ENCODE data around the gene NRSN1. TPM values are rescaled to one million over a fixed set of nuclear protein-coding genes. Genes with fewer than 3 reads are reported as not detected.

Gene NRSN1
- total RNA-seq, 1 donor from 2014 or later = 1.4 TPM

DNA sequence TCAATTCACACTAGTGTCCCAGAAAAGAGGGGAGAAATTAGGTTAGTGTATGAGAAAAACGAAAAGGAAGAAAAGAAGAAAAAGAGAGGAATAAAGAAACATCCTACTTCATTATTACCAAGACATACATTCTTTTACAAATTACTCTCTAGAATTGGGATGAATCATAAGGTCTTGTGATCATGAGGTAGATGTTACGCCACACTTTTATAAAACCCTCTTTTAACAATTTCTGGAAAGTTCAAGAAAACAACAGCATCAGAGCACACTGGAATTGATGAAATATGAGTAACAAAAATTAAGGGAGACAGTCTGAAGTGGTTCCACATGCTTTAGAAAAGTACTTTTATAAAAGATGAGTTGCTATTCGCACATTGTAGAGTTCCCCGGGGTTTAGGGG is 32.6 kb upstream of the NRSN1 start:
- Mint-ChIP-seq H3K9me3 (no peaks in the 10 kb centered on the region), H3K4me1 (no peaks in the 10 kb centered on the region), H3K27ac (no peak overlapping the region), H3K27me3 (ENCODE audit: low read depth) (peaks cover 38% of the 10 kb centered on the region), H3K4me3 (no peak overlapping the region), H3K36me3 (no peaks in the 10 kb centered on the region)
- TF ChIP-seq, protein P1, sequence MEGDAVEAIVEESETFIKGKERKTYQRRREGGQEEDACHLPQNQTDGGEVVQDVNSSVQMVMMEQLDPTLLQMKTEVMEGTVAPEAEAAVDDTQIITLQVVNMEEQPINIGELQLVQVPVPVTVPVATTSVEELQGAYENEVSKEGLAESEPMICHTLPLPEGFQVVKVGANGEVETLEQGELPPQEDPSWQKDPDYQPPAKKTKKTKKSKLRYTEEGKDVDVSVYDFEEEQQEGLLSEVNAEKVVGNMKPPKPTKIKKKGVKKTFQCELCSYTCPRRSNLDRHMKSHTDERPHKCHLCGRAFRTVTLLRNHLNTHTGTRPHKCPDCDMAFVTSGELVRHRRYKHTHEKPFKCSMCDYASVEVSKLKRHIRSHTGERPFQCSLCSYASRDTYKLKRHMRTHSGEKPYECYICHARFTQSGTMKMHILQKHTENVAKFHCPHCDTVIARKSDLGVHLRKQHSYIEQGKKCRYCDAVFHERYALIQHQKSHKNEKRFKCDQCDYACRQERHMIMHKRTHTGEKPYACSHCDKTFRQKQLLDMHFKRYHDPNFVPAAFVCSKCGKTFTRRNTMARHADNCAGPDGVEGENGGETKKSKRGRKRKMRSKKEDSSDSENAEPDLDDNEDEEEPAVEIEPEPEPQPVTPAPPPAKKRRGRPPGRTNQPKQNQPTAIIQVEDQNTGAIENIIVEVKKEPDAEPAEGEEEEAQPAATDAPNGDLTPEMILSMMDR (IDR thresholded peaks at IDR 0.05; ENCODE audit: unreplicated experiment) = no peak
- DNase-seq (ENCODE audit: low spot score in 2 of 2, unreplicated experiment in 2 of 2) = no peak

DNA sequence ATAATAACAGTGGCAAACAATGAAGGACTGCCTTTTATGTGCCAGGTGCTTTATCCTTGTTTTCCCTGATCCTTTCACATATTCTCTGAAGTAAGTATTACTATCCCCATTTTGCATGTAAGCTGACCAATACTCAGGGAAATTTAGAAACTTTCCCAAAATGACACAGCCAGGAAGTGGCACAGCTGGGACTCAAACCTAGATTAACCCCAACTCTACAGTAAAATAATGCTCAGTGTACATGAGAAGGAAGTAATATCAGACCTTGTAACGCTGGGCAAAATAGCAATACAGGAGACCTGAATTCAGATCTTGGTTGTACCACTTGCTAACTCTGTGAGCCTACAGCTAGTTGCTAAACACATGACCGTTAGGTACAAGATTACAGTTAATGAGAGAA is 26.8 kb upstream of the NRSN1 start:
- TF ChIP-seq, protein P1 (IDR thresholded peaks at IDR 0.05; ENCODE audit: unreplicated experiment) = no peak
- Mint-ChIP-seq H3K4me3 (no peak overlapping the region), H3K36me3 (no peaks in the 10 kb centered on the region), H3K4me1 (peaks cover 13% of the 10 kb centered on the region), H3K27ac (no peak overlapping the region), H3K27me3 (ENCODE audit: low read depth) (peaks cover 37% of the 10 kb centered on the region), H3K9me3 (no peaks in the 10 kb centered on the region)
- DNase-seq (ENCODE audit: low spot score in 2 of 2, unreplicated experiment in 2 of 2) = no peak

DNA sequence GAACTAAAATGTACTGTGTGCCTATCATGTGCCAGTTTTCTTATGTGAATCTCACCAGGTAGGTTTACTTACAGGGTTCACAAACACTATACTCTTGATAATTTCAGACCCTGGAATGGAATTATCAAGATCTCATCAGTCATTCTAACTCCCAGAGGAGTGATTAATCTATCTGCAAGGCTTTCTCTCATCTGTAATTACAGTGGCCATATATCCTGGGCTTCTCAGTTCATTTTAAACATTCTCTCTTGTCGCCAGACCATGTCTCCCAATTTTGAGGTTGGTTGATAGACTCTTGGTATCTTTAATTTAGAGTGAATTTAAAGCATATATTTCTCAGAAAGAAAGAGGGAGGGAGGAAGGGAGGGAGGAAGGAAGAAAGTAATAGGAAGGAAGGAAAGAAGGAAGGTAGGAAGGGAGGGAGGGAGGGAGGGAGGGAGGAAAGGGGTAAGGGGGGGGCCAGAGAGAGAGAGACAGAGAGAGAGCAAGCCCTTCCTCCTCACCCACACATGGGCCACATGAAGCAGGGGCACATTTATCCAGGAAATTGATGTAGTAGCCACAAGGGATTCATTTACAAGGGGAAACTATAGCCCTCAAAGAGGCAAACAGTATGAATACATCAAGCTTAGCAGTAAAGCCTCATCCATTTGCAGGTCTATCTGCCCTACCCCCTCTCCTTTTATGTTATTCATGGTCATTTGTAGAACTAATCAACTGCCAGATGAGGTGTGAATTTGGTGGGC is 25.8 kb upstream of the NRSN1 start:
- no peak overlapping the region for H3K27ac Mint-ChIP-seq
- peaks cover 38% of the 10 kb centered on the region for H3K27me3 Mint-ChIP-seq (ENCODE audit: low read depth)
- H3K4me3 Mint-ChIP-seq = no peak overlapping the region
- DNase-seq (ENCODE audit: low spot score in 2 of 2, unreplicated experiment in 2 of 2) = no peak
- H3K9me3 Mint-ChIP-seq = no peaks in the 10 kb centered on the region
- TF ChIP-seq, protein P1 (IDR thresholded peaks at IDR 0.05; ENCODE audit: unreplicated experiment) = no peak
- no peaks in the 10 kb centered on the region for H3K36me3 Mint-ChIP-seq
- peaks cover 13% of the 10 kb centered on the region for H3K4me1 Mint-ChIP-seq

DNA sequence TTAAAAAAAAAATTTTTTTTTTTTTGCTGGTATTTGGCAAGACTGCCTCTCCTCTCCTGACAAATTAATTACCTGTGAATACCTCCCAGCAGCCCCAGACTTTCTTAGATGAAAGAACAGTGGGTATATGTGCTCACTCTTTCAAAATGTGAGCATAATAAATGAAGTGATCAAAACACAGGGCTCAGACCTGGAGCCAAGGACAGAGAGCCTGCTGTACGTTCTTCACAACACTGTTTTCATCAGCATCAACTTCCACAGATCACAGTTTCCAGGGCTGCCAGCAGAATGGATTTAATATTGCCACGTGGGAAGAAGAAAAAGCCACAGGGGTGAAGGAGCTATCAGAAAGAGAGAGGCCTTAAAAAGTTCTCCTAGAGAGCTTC is 25.3 kb upstream of the NRSN1 start:
- H3K4me1 Mint-ChIP-seq = peaks cover 13% of the 10 kb centered on the region
- no peak overlapping the region for H3K4me3 Mint-ChIP-seq
- DNase-seq (ENCODE audit: low spot score in 2 of 2, unreplicated experiment in 2 of 2) = no peak

DNA sequence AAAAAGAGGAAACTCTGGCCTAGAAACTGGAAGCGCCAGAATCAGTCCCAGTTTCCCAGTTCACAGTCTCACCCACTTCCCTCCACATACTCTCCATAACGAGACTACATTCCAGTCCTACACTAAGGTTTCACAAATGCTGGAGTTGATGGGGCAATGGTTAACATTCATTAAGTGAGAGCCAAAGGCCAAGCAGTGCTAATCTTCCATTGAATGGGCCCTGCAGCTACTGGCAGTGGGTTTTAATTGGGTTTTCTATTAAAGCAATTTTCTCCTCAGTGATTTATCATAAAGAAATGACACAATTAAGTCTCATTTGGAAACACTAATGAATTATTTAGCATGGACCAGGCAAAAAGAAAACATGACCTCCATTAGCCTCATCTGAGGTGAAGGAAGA is 20.8 kb upstream of the NRSN1 start:
- TF ChIP-seq, protein P1 (IDR thresholded peaks at IDR 0.05; ENCODE audit: unreplicated experiment) = no peak
- Mint-ChIP-seq H3K4me1 (peaks cover 7% of the 10 kb centered on the region), H3K27me3 (ENCODE audit: low read depth) (peaks cover 41% of the 10 kb centered on the region), H3K4me3 (no peak overlapping the region), H3K9me3 (no peaks in the 10 kb centered on the region), H3K27ac (no peak overlapping the region), H3K36me3 (no peaks in the 10 kb centered on the region)
- no peak for DNase-seq (ENCODE audit: low spot score in 2 of 2, unreplicated experiment in 2 of 2)

More for the DNA sequence above, 25.3 kb upstream of the NRSN1 start:
- no peaks in the 10 kb centered on the region for H3K36me3 Mint-ChIP-seq
- peaks cover 37% of the 10 kb centered on the region for H3K27me3 Mint-ChIP-seq (ENCODE audit: low read depth)
- no peaks in the 10 kb centered on the region for H3K9me3 Mint-ChIP-seq
- H3K27ac Mint-ChIP-seq = no peak overlapping the region
- TF ChIP-seq, protein P1 (IDR thresholded peaks at IDR 0.05; ENCODE audit: unreplicated experiment) = no peak

Measured in mesothelial cell of epicardium (in vitro differentiated cells).